ENCODE measurements around the gene IRF2BPL.
"Not testable (repeated sequence)": the region's sequence is repeated elsewhere in the genome, so short reads cannot be mapped to it uniquely, and the experiment has no call there.

IRF2BPL gene

GRCh38 chr14:77024171-77024691, 4.3 kb downstream of the IRF2BPL start:
- no peaks in the 10 kb centered on the region for H3K27me3 ChIP-seq (ENCODE audit: control insufficient read depth, insufficient read depth, low read length)
- H3K4me3 ChIP-seq (ENCODE audit: low read length): peak overlapping the region; percentile 29
- peaks cover 4% of the 10 kb centered on the region for H3K36me3 ChIP-seq (ENCODE audit: control insufficient read depth, insufficient read depth, low read length)
- peaks cover 18% of the 10 kb centered on the region for H3K4me1 ChIP-seq (ENCODE audit: control insufficient read depth, insufficient read depth, low read length)
- no peak overlapping the region for H3K9ac ChIP-seq (ENCODE audit: low read length)
- peak overlapping the region; percentile 78 for H3K27ac ChIP-seq (ENCODE audit: low read depth, low read length)

GRCh38 chr14:77023001-77023996, 5.2 kb downstream of the IRF2BPL start:
- H3K27me3 ChIP-seq (ENCODE audit: control insufficient read depth, insufficient read depth, low read length): no peaks in the 10 kb centered on the region
- peak overlapping the region; percentile 78 for H3K27ac ChIP-seq (ENCODE audit: low read depth, low read length)
- H3K9ac ChIP-seq (ENCODE audit: low read length): peak overlapping the region; percentile 8
- peak overlapping the region; percentile 29 for H3K4me3 ChIP-seq (ENCODE audit: low read length)
- peaks cover 4% of the 10 kb centered on the region for H3K36me3 ChIP-seq (ENCODE audit: control insufficient read depth, insufficient read depth, low read length)
- peaks cover 14% of the 10 kb centered on the region for H3K4me1 ChIP-seq (ENCODE audit: control insufficient read depth, insufficient read depth, low read length)

- Histone ChIP-seq H3K36me3 (ENCODE audit: control insufficient read depth, insufficient read depth, low read length) (peaks cover 4% of the 10 kb centered on the region), H3K9ac (ENCODE audit: low read length) (no peak overlapping the region), H3K27ac (ENCODE audit: low read depth, low read length) (peak overlapping the region; percentile 78), H3K4me1 (ENCODE audit: control insufficient read depth, insufficient read depth, low read length) (peaks cover 14% of the 10 kb centered on the region), H3K4me3 (ENCODE audit: low read length) (no peak overlapping the region), H3K27me3 (ENCODE audit: control insufficient read depth, insufficient read depth, low read length) (no peaks in the 10 kb centered on the region)
Measured at GRCh38 chr14:77022236-77022852, 6.2 kb downstream of the IRF2BPL start.

- Histone ChIP-seq H3K27ac (ENCODE audit: low read depth, low read length) (peak overlapping the region; percentile 15), H3K4me1 (ENCODE audit: control insufficient read depth, insufficient read depth, low read length) (peaks cover 14% of the 10 kb centered on the region)
- H3K9ac ChIP-seq (ENCODE audit: low read length); H3K36me3 ChIP-seq (ENCODE audit: control insufficient read depth, insufficient read depth, low read length); H3K4me3 ChIP-seq (ENCODE audit: low read length); H3K27me3 ChIP-seq (ENCODE audit: control insufficient read depth, insufficient read depth, low read length): not testable (repeated sequence)
Measured at GRCh38 chr14:77021424-77021823, 7.1 kb downstream of the IRF2BPL start.

- no peaks in the 10 kb centered on the region for H3K27me3 ChIP-seq (ENCODE audit: control insufficient read depth, insufficient read depth, low read length)
- H3K9ac ChIP-seq (ENCODE audit: low read length): no peak overlapping the region
- no peak overlapping the region for H3K27ac ChIP-seq (ENCODE audit: low read depth, low read length)
- no peak overlapping the region for H3K4me3 ChIP-seq (ENCODE audit: low read length)
- H3K36me3 ChIP-seq (ENCODE audit: control insufficient read depth, insufficient read depth, low read length): no peaks in the 10 kb centered on the region
- H3K4me1 ChIP-seq (ENCODE audit: control insufficient read depth, insufficient read depth, low read length): peaks cover 18% of the 10 kb centered on the region
Measured at GRCh38 chr14:77018785-77019184, 9.7 kb downstream of the IRF2BPL start.

GRCh38 chr14:77017666-77018065, 10.8 kb downstream of the IRF2BPL start:
- Histone ChIP-seq H3K4me3 (ENCODE audit: low read length) (no peak overlapping the region), H3K27ac (ENCODE audit: low read depth, low read length) (no peak overlapping the region), H3K4me1 (ENCODE audit: control insufficient read depth, insufficient read depth, low read length) (peaks cover 9% of the 10 kb centered on the region), H3K9ac (ENCODE audit: low read length) (no peak overlapping the region), H3K36me3 (ENCODE audit: control insufficient read depth, insufficient read depth, low read length) (no peaks in the 10 kb centered on the region), H3K27me3 (ENCODE audit: control insufficient read depth, insufficient read depth, low read length) (no peaks in the 10 kb centered on the region)

- Histone ChIP-seq H3K4me1 (ENCODE audit: control insufficient read depth, insufficient read depth, low read length) (peaks cover 5% of the 10 kb centered on the region), H3K27me3 (ENCODE audit: control insufficient read depth, insufficient read depth, low read length) (no peaks in the 10 kb centered on the region)
Measured at GRCh38 chr14:77014734-77015133, 13.8 kb downstream of the IRF2BPL start.

GRCh38 chr14:77014004-77014604, 14.4 kb downstream of the IRF2BPL start:
- Histone ChIP-seq H3K4me1 (ENCODE audit: control insufficient read depth, insufficient read depth, low read length) (peaks cover 5% of the 10 kb centered on the region), H3K27ac (ENCODE audit: low read depth, low read length) (no peak overlapping the region), H3K36me3 (ENCODE audit: control insufficient read depth, insufficient read depth, low read length) (no peaks in the 10 kb centered on the region), H3K27me3 (ENCODE audit: control insufficient read depth, insufficient read depth, low read length) (no peaks in the 10 kb centered on the region), H3K9ac (ENCODE audit: low read length) (no peak overlapping the region), H3K4me3 (ENCODE audit: low read length) (no peak overlapping the region)

More at GRCh38 chr14:77014734-77015133, 13.8 kb downstream of the IRF2BPL start:
- Histone ChIP-seq H3K27ac (ENCODE audit: low read depth, low read length) (no peak overlapping the region), H3K36me3 (ENCODE audit: control insufficient read depth, insufficient read depth, low read length) (no peaks in the 10 kb centered on the region), H3K9ac (ENCODE audit: low read length) (no peak overlapping the region), H3K4me3 (ENCODE audit: low read length) (no peak overlapping the region)

GRCh38 chr14:77012193-77012765, 16.2 kb downstream of the IRF2BPL start:
- no peak overlapping the region for H3K4me3 ChIP-seq (ENCODE audit: low read length)
- no peak overlapping the region for H3K9ac ChIP-seq (ENCODE audit: low read length)
- no peaks in the 10 kb centered on the region for H3K27me3 ChIP-seq (ENCODE audit: control insufficient read depth, insufficient read depth, low read length)
- peaks cover 9% of the 10 kb centered on the region for H3K4me1 ChIP-seq (ENCODE audit: control insufficient read depth, insufficient read depth, low read length)
- H3K27ac ChIP-seq (ENCODE audit: low read depth, low read length): no peak overlapping the region
- H3K36me3 ChIP-seq (ENCODE audit: control insufficient read depth, insufficient read depth, low read length): no peaks in the 10 kb centered on the region

GRCh38 chr14:77011245-77011644, 17.3 kb downstream of the IRF2BPL start:
- Histone ChIP-seq H3K4me1 (ENCODE audit: control insufficient read depth, insufficient read depth, low read length) (peaks cover 9% of the 10 kb centered on the region), H3K9ac (ENCODE audit: low read length) (no peak overlapping the region), H3K27ac (ENCODE audit: low read depth, low read length) (no peak overlapping the region), H3K36me3 (ENCODE audit: control insufficient read depth, insufficient read depth, low read length) (no peaks in the 10 kb centered on the region), H3K4me3 (ENCODE audit: low read length) (no peak overlapping the region), H3K27me3 (ENCODE audit: control insufficient read depth, insufficient read depth, low read length) (no peaks in the 10 kb centered on the region)

- no peaks in the 10 kb centered on the region for H3K27me3 ChIP-seq (ENCODE audit: control insufficient read depth, insufficient read depth, low read length)
- H3K4me3 ChIP-seq (ENCODE audit: low read length): no peak overlapping the region
- peaks cover 7% of the 10 kb centered on the region for H3K4me1 ChIP-seq (ENCODE audit: control insufficient read depth, insufficient read depth, low read length)
- H3K27ac ChIP-seq (ENCODE audit: low read depth, low read length): no peak overlapping the region
- no peak overlapping the region for H3K9ac ChIP-seq (ENCODE audit: low read length)
- no peaks in the 10 kb centered on the region for H3K36me3 ChIP-seq (ENCODE audit: control insufficient read depth, insufficient read depth, low read length)
Measured at GRCh38 chr14:77009014-77009413, 19.5 kb downstream of the IRF2BPL start.

GRCh38 chr14:77008541-77008940, 20.0 kb downstream of the IRF2BPL start:
- Histone ChIP-seq H3K9ac (ENCODE audit: low read length) (no peak overlapping the region), H3K27ac (ENCODE audit: low read depth, low read length) (no peak overlapping the region), H3K36me3 (ENCODE audit: control insufficient read depth, insufficient read depth, low read length) (no peaks in the 10 kb centered on the region), H3K27me3 (ENCODE audit: control insufficient read depth, insufficient read depth, low read length) (no peaks in the 10 kb centered on the region), H3K4me3 (ENCODE audit: low read length) (no peak overlapping the region), H3K4me1 (ENCODE audit: control insufficient read depth, insufficient read depth, low read length) (peaks cover 4% of the 10 kb centered on the region)
